Measurements from ENCODE around the gene MYO3A.

DNA sequence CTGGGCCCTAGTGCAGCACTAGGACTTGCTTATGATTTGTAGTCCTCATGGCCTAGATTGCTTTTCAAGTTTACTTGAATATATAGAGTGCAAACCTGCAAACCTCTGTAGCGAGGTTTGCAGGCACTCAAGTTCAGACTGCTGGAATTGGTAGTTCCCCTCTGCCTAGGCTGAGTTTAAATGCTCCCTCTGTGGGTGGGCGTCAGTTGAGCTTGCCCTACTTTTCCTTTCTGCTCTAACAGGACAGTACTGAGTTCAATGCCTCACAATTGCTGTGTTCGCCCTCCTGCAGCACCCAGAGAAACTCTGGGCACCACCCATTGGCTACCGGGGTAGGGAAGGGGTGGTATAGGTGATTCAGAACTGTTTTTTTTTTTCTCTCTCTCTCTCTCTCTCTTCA is 31.6 kb downstream of the MYO3A start:
- TF ChIP-seq, protein P1, sequence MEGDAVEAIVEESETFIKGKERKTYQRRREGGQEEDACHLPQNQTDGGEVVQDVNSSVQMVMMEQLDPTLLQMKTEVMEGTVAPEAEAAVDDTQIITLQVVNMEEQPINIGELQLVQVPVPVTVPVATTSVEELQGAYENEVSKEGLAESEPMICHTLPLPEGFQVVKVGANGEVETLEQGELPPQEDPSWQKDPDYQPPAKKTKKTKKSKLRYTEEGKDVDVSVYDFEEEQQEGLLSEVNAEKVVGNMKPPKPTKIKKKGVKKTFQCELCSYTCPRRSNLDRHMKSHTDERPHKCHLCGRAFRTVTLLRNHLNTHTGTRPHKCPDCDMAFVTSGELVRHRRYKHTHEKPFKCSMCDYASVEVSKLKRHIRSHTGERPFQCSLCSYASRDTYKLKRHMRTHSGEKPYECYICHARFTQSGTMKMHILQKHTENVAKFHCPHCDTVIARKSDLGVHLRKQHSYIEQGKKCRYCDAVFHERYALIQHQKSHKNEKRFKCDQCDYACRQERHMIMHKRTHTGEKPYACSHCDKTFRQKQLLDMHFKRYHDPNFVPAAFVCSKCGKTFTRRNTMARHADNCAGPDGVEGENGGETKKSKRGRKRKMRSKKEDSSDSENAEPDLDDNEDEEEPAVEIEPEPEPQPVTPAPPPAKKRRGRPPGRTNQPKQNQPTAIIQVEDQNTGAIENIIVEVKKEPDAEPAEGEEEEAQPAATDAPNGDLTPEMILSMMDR (IDR thresholded peaks at IDR 0.05; ENCODE audit: insufficient read depth, low read depth, low read length) = no peak
- no peak for TF ChIP-seq EZH2 (IDR thresholded peaks at IDR 0.05; ENCODE audit: insufficient read depth, low read length)
